SK-N-MC (cell line): ENCODE results near the gene LINGO1.

ENCODE experiments used
- DNase-seq: peaks from one replicate; pipeline ENCODE4 v3.0.0-alpha.2; 2011; ENCODE audit warnings: low read depth, low spot score
- H3K27ac ChIP-seq: fragments of 200-600 bp; sonication (generic); 2 replicates; pipeline ENCODE4 v1.5.1; 2016; ENCODE audit warnings: mixed run types
- H3K36me3 ChIP-seq: fragments of 200-600 bp; sonication (generic); 2 replicates; pipeline ENCODE4 v1.6.1; 2017; ENCODE audit warnings: antibody characterized with exemption, low read length, mixed read lengths; ENCODE audit not compliant: insufficient read depth
- H3K4me3 ChIP-seq: fragments of 200-600 bp; sonication (generic); 2 replicates; pipeline ENCODE4 v1.5.1; 2016
- H3K9ac ChIP-seq: fragments of 200-600 bp; sonication (generic); 2 replicates; pipeline ENCODE4 v1.8.0; 2017; ENCODE audit warnings: mixed run types, mixed read lengths; ENCODE audit not compliant: insufficient read length
- H3K9me3 ChIP-seq: fragments of 200-600 bp; sonication (generic); 2 replicates; pipeline ENCODE4 v1.6.1; 2017; ENCODE audit warnings: low read depth, mild to moderate bottlenecking, antibody characterized with exemption, low read length, moderate library complexity, mixed read lengths
- EZH2 ChIP-seq: fragments of 200-600 bp; sonication (generic); IDR thresholded peaks from one replicate; pipeline ENCODE4 v1.6.1; 2017; ENCODE audit warnings: antibody characterized with exemption
- FOXP2 ChIP-seq: optimal IDR thresholded peaks from 2 replicates; pipeline ENCODE3; 2011; ENCODE audit warnings: mild to moderate bottlenecking, moderate library complexity; ENCODE audit not compliant: insufficient read depth; ENCODE audit errors: extremely low read length, control extremely low read depth
- POLR2AphosphoS5 ChIP-seq: IDR thresholded peaks from 2 replicates; pipeline ENCODE4 v1.6.1; 2012; ENCODE audit warnings: mild to moderate bottlenecking, low read depth, low read length, borderline replicate concordance

The LINGO1 gene

GRCh38 chr15:77671362-77672056, 38.8 kb upstream of the LINGO1 start:
- H3K9ac ChIP-seq: no peak overlapping the region
- TF ChIP-seq EZH2 (no peak), FOXP2 (no peak), POLR2AphosphoS5 (no peak)

GRCh38 chr15:77670558-77671361, 38.0 kb upstream of the LINGO1 start:
- H3K9me3 ChIP-seq: no peaks in the 10 kb centered on the region
- no peak overlapping the region for H3K4me3 ChIP-seq
- H3K36me3 ChIP-seq: no peaks in the 10 kb centered on the region
- DNase-seq: no peak
- no peak overlapping the region for H3K27ac ChIP-seq
- no peak for TF ChIP-seq EZH2
- TF ChIP-seq POLR2AphosphoS5: no peak
- TF ChIP-seq FOXP2: no peak
- H3K9ac ChIP-seq: no peak overlapping the region

More at GRCh38 chr15:77671362-77672056, 38.8 kb upstream of the LINGO1 start:
- H3K9me3 ChIP-seq: no peaks in the 10 kb centered on the region
- no peak overlapping the region for H3K4me3 ChIP-seq
- no peak overlapping the region for H3K27ac ChIP-seq
- H3K36me3 ChIP-seq: no peaks in the 10 kb centered on the region
- DNase-seq: no peak

- Histone ChIP-seq H3K9me3 (no peaks in the 10 kb centered on the region), H3K36me3 (no peaks in the 10 kb centered on the region), H3K27ac (0 out of 2 replicates have a peak overlapping the region, but pooled peaks have one; percentile 3), H3K9ac (no peak overlapping the region), H3K4me3 (no peak overlapping the region)
- TF ChIP-seq POLR2AphosphoS5: no peak
- TF ChIP-seq EZH2: no peak
- no peak for TF ChIP-seq FOXP2
- DNase-seq: no peak
Observed at GRCh38 chr15:77669896-77670295, 37.2 kb upstream of the LINGO1 start.

GRCh38 chr15:77667338-77668234, 34.9 kb upstream of the LINGO1 start:
- H3K36me3 ChIP-seq: no peaks in the 10 kb centered on the region
- H3K4me3 ChIP-seq: no peak overlapping the region
- no peak overlapping the region for H3K27ac ChIP-seq
- no peak overlapping the region for H3K9ac ChIP-seq
- no peaks in the 10 kb centered on the region for H3K9me3 ChIP-seq
- TF ChIP-seq EZH2: no peak
- TF ChIP-seq FOXP2: no peak
- no peak for TF ChIP-seq POLR2AphosphoS5
- DNase-seq: no peak

GRCh38 chr15:77666296-77666660, 33.6 kb upstream of the LINGO1 start:
- no peak overlapping the region for H3K27ac ChIP-seq
- no peak overlapping the region for H3K4me3 ChIP-seq
- no peaks in the 10 kb centered on the region for H3K9me3 ChIP-seq
- H3K9ac ChIP-seq: no peak overlapping the region
- no peaks in the 10 kb centered on the region for H3K36me3 ChIP-seq
- TF ChIP-seq FOXP2: no peak
- TF ChIP-seq POLR2AphosphoS5: no peak
- no peak for TF ChIP-seq EZH2
- no peak for DNase-seq

GRCh38 chr15:77665530-77666295, 33.0 kb upstream of the LINGO1 start:
- Histone ChIP-seq H3K9ac (no peak overlapping the region), H3K36me3 (no peaks in the 10 kb centered on the region), H3K4me3 (no peak overlapping the region), H3K27ac (no peak overlapping the region), H3K9me3 (no peaks in the 10 kb centered on the region)
- DNase-seq: no peak
- no peak for TF ChIP-seq POLR2AphosphoS5
- TF ChIP-seq EZH2: no peak
- TF ChIP-seq FOXP2: no peak

- Histone ChIP-seq H3K36me3 (no peaks in the 10 kb centered on the region), H3K9me3 (no peaks in the 10 kb centered on the region), H3K9ac (no peak overlapping the region), H3K27ac (no peak overlapping the region), H3K4me3 (no peak overlapping the region)
- DNase-seq: no peak
- TF ChIP-seq EZH2: no peak
- no peak for TF ChIP-seq FOXP2
- TF ChIP-seq POLR2AphosphoS5: no peak
Observed at GRCh38 chr15:77664428-77664827, 31.7 kb upstream of the LINGO1 start.
